ENCODE results near the gene DPEP1.

DPEP1 gene

GRCh38 chr16:89641458-89642119 lies 28.1 kb downstream of the DPEP1 start:
- no peak for DNase-seq (ENCODE audit: extremely low read depth, low read depth)
- TF ChIP-seq CTCF (IDR thresholded peaks at IDR 0.05; ENCODE audit: low read depth, low read length): no peak

- no peak for DNase-seq (ENCODE audit: extremely low read depth, low read depth)
- TF ChIP-seq CTCF (IDR thresholded peaks at IDR 0.05; ENCODE audit: low read depth, low read length): no peak
Measured at GRCh38 chr16:89642574-89642973, 29.1 kb downstream of the DPEP1 start.

GRCh38 chr16:89643769-89644300 lies 30.4 kb downstream of the DPEP1 start:
- DNase-seq (ENCODE audit: extremely low read depth, low read depth): no peak
- TF ChIP-seq CTCF (IDR thresholded peaks at IDR 0.05; ENCODE audit: low read depth, low read length): no peak

- DNase-seq (ENCODE audit: extremely low read depth, low read depth): no peak
- no peak for TF ChIP-seq CTCF (IDR thresholded peaks at IDR 0.05; ENCODE audit: low read depth, low read length)
Measured at GRCh38 chr16:89645122-89645521, 31.7 kb downstream of the DPEP1 start.

GRCh38 chr16:89646270-89646669 lies 32.8 kb downstream of the DPEP1 start:
- TF ChIP-seq CTCF (IDR thresholded peaks at IDR 0.05; ENCODE audit: low read depth, low read length): no peak
- DNase-seq (ENCODE audit: extremely low read depth, low read depth): no peak

GRCh38 chr16:89646906-89647305 lies 33.5 kb downstream of the DPEP1 start:
- DNase-seq (ENCODE audit: extremely low read depth, low read depth): no peak
- TF ChIP-seq CTCF (IDR thresholded peaks at IDR 0.05; ENCODE audit: low read depth, low read length): no peak

GRCh38 chr16:89651584-89651983 lies 38.1 kb downstream of the DPEP1 start:
- no peak for TF ChIP-seq CTCF (IDR thresholded peaks at IDR 0.05; ENCODE audit: low read depth, low read length)
- no peak for DNase-seq (ENCODE audit: extremely low read depth, low read depth)

Data from AG09319 (cell line).